Activated CD8-positive, alpha-beta memory T cell treated with anti-CD3 and anti-CD28 coated beads for 48 hours (primary cell): ENCODE data around the gene POU2AF3.
"Not testable (repeated sequence)": the region's sequence is repeated elsewhere in the genome, so short reads cannot be mapped to it uniquely, and the experiment has no call there.

Experiments
- DNase-seq, 3 experiments: peaks; one replicate each; pipeline ENCODE4 v3.0.0-alpha.2; 2020; ENCODE audit warnings: low read depth in 2 of 3, low spot score in 2 of 3

POU2AF3 gene

DNA sequence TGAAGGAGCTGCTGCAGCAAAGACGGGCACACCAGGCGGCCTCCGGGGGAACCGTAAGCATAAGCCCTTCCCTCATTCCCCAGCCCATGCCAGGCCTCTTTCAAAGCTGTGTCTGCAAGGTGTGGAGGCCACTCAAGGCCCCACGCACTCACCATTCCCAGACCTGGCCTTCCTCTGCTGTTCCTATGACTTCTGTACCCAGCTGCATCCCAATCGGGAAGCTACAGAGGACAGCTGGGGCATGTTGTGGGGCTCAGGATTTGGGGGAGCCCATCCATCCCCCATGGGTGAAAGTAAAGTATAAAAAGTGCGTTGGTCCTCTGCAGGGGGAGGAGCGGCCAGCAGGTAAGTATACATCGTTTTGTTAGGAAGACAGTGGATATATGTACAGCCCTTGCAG, 2.2 kb downstream of the POU2AF3 start:
- no peak for DNase-seq

DNA sequence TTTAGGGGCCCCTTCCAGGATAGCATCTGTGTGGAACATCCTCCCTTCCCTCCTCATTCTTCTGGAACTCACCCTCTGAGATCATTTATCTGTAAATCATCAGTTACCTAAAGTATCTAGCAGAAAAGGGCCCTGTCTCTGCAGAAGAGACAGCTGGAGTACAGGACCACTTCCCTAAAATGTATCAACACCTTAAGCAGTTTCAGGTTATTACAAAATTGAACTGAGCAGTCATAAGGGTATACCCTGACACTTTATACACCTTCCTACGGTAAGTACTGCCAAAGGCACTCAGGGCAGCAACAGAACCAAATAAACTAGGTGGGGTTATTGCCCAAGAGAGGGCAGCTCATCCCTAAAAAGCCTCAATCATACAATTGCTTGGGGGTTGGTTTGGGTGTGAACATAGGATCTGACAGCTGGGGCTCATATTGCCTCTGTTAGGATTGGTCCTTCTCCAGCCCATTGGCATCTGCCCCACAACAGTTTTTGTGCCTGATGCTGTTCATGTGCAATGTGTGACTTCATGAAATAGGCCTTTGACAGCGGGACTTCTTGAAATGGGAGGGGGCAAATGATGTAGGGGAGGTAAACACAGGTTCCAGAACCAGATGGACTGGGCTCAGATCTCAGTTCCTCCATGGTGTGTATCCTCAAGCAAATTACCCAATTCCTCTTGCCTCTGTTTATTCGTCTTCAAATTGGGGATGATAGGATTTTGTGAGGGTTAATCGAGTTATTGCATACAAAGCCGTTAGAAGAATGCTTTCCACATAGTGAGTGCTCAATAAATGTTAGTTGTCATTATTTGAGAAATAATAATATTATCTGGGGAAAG, 2.9 kb downstream of the POU2AF3 start:
- DNase-seq = no peak

DNA sequence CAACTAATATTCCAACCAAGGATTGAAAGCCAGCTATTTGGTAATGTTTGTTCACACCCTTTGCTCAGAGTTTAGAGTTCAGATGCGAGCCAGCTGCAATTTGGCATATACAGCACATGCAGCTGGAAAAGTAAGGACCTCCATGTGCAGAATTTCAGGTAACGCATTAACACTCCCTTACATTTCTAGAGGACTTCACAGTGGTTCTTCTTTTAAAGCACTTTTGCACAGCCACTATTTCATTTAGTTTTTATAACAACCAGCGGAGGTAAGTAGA, 3.4 kb downstream of the POU2AF3 start:
- DNase-seq = no peak

DNA sequence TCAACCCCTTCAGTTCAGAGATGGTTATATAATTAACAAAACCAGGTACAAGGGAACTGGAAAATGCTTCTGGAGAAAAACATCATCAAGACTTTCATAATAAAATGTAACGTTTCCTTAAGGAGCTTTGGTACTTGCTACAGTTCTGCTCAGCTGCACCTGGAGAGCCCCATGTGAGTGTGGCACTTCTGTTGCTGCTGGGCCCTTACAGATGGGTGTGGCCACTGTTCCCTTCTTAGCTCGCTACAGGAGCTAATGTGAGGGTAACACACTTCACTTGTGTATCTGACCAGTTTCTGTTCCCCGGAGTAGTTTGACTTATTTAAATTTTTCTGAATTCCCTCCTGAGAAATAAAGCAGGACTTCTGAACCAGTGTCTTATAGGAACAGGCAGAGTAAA, 4.0 kb downstream of the POU2AF3 start:
- DNase-seq = no peak

DNA sequence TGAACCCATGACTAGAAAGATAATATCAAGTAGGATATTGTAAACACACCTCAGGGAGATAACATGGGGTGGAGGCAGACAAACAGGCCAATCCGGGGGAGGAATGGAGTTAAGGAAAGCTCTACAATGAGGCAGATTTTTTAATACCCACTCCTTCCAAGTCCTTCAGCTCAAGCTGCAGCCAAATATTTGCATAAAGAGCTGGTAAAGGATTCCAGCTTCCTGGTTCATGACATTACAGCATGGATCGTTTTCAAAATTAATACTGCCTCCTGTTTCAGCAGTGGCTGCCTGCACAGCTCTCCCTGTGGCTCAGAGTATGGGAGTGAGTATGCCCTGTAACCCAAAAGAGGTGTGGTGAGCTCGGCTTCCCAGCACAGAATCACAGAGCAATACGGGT, 5.1 kb downstream of the POU2AF3 start:
- DNase-seq = no peak

DNA sequence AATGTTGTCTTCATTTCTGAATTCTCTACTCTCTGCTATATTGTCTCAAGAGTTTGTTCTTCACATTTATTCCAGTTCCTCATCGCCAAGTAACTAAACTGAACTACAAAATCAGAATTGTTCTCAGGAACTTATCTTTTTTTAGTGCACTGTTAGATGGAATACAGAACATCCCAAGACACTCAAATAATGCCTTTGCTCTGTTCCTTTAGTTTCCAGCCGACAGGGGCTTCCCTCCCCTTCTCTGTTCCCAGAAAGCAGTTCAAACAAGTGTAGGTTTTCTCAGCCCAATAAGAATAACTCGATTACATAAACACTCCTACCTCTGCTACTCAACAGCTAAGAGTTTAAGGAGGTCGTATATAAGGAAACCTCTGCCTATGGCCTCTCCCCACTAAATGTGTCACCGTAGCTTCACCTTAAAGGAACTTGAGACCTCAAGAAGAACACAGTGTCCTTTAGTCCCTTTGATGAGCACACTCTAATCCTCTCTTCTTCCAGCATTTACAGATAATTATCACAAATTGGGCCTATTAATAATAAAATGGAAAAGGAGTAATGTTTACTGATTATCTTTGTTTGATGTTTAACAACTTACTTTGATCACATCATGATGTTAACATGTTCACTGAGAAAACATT, 6.9 kb downstream of the POU2AF3 start:
- DNase-seq = no peak

DNA sequence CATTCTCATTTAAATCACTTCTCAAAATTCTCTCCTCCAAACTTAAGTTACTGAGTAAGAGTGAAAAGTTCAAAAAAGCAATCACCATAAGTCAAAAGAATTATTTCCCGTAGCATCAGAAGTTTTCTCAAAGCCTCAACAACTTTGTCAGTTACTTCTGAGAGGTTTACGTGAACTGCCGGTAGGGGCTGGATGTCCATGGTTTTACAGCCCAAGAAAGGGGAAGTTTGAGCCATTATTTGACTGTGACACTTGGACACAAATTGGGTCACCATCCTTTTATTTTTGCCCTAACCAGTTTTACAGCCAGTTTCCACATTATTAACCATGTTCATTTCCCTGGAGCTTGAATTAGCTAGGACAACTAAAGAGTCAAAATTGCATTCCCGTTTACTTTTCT, 7.5 kb downstream of the POU2AF3 start:
- DNase-seq = no peak

DNA sequence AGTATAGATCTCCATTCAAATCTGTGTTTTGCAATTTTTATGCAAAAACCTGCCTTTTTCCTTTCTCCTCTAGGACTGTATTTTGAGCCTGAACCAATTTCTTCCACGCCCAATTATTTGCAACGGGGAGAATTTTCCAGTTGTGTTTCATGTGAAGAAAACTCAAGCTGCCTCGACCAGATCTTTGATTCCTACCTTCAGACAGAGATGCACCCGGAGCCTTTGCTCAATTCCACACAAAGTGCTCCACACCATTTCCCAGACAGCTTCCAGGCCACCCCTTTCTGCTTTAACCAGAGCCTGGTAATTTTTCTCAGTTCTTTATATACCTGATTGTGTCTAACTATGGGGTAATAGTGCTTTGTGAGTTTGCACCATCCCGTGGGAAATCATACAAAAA, 8.0 kb downstream of the POU2AF3 start:
- no peak for DNase-seq

DNA sequence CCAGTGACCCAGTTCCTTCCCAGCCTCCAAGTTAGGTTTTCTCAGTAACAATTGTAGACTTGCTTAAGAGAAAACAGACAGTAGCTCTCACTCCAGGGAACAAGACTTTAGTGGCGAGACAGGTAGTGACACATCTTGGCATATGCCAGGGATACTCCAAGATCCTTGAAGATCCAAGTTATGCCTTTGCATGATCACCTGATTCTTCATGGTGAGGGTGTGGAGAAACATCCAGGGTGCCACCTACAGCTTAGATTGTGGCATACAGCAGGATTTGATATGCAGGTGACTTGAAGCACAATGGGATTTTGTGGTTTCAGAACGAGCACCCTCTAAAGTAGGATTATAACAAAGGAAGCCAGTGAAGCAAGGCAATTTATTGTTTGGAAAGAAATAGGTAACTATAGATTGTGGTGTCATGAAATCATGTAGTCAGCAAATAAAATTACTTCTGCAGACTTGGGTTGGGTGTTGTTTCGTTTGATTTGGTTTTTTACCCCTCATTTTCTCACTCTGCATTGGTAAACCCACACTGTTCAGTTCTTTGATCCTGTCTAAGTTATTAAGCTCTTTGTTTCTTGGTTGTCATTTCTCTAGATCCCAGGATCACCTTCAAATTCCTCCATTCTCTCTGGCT, 9.2 kb downstream of the POU2AF3 start:
- DNase-seq = no peak

DNA sequence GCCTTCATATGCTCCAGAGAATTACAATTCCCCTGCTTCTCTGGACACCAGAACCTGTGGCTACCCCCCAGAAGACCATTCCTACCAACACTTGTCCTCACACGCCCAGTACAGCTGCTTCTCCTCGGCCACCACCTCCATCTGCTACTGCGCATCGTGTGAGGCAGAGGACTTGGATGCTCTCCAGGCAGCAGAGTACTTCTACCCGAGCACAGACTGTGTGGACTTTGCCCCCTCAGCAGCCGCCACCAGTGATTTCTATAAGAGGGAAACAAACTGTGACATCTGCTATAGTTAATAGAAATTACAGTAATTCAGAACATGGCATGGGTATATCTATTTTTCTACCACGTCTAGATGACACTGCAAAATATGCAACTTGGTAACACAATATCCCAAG, 9.8 kb downstream of the POU2AF3 start:
- no peak for DNase-seq

DNA sequence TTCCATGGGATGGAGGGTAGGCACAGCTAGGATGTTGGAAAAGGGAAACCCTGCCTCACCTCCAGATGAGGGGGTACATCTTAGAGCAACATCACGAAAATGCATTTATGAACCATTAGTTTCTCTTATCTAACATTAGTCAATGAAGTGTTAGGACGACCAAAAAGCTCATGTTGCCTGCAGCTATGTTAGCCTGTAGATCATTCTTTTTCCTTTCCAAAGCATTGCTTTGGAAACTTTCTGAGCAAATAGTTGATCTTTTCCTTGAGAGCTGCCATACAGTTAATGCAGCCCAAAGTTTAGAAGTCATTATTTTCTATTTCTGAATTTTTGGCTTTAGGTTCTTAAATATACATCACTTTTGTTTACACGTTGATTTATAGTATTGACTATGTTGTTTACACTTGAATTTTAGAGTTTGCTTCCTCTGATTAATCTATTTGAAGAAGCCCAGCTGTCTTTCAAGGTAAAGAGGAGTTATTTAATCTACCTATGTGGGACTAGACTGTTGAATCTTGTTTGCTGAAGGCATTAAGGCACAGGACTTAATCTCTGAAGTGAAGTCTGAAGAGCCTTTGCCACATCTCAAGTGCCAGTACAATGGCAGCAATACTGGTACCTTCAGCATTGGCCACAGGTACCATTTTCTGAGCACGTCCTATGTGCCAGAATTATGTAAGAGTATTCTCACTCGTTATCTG, 11.0 kb downstream of the POU2AF3 start:
- DNase-seq = no peak

DNA sequence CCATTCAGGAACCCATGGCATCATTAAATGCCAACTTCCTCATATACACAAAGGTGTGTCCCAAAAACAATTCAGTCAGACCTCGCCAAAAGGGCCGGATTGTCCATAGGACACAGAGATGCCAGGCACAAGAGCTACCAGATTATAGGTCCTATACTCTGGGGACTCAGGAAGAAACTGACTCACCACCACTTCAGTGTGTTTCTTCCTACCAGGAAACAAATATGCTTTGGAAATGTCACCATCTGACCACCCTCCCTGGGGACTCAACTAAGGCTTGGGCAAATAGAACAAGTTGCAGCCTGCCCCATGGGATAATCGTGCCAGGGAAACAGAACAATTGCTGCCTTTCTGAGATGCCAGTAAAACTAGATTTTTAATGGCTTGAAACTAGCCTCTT, 11.7 kb downstream of the POU2AF3 start:
- DNase-seq = no peak

DNA sequence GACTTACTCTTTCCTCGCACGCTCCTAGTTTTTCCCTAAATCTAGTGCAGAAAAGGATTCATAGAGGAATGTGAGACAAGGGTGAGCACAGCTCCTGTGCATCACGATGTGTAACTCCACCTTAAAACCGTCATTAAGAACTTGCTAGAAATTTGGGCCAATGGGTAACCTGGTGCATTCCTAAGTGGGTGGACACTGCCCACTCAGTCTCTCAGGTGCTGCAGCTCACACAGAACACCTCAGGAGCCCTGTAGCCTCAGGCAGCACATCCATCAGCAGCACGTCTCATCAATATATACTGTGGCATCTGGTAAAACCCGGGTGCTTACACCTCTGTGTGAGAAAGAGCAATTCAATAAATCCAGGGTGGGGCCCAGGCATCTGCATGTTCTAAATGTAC, 12.4 kb downstream of the POU2AF3 start:
- DNase-seq = no peak

DNA sequence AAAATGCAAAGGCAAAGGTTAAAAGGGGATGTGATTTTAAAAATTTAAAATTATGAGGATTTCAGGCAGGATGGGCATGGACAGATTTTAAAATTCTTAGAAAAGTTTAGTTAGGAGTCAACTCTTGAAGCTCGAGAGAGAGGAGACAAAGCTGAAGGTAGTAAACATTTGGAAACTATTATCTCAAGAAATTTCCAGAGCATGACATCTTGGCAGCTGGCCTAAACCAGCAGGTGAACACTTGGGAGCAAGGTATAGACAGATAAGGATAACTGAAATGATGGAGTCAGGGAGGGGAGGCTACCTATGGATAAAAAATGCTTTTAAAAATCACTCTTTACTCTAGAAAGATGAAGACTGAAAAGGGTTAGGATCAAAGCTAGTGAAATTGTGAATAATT, 13.7 kb downstream of the POU2AF3 start:
- no peak for DNase-seq

DNA sequence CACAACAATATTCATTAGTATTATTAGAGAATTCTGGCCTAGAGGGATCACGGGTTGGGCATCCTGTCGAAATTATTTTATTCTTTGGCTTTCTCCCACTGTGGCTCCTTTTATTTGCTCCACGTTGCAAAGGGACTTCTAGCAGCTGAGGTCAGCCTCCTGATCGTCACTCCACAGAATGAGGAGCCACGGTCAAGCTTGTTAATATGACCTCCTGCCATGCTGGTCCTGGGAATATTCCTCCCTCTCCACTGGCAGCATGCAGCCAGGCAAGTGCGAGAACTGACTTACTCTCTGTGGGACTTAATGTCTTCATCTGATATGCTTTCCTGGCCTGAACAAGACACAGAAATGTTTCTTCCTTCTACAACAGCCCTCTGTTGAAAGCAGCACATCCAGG, 20.9 kb downstream of the POU2AF3 start:
- no peak for DNase-seq

DNA sequence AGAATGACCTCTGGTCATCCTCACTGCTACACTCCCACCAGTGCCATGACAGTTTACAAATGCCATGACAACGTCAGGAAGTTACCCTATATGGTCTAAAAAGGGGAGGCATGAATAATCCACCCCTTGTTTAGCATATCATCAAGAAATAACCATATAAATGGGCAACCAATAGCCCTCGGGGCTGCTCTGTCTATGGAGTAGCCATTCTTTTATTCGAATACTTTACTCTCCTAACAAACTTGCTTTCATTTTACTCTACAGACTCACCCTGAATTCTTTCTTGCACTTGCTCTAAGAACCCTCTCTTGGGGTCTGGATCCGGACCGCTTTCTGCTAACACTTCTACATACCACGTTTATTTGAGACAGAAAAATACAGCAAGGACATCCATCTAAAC, 21.9 kb downstream of the POU2AF3 start:
- not testable (repeated sequence) for DNase-seq

DNA sequence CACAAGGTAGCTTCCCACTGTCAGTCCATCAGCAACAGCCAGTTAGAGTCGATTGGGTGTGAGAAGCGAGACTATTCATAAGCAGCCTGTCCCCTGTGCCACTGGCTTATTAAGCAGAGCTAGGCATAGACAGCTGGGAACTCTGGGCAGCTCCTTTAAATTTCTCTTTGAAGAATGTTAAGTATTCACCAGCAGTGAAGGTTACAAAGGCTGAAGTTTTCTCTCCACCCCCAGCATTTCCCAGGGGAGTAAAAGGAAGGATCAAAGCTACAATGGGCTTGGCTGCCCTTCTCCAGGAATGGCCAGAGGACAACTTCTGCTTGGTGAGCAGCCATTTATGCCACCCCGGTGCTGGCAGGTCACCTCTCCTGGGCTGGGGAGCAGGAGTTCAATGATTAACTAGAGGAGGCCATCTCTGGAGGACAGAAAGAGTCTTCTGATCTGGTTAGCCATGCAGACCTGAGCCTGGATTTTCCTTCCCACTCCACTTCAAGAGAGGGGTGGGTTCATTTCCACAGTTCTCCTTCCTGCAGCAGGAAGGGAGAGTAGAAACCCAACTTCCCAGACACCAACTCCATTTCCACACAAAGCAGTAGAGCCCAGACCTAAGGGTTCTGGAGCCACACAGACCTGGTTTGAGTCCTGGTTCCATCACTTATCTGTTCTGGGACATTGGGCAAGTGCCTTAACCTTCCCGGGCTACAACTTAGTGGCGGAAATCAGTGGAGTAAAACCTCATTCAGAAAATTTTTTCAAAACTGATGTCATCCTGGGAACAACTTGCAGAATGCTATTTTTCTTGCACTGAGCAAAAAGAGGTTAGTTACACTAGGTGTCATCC, 22.6 kb downstream of the POU2AF3 start:
- no peak for DNase-seq

DNA sequence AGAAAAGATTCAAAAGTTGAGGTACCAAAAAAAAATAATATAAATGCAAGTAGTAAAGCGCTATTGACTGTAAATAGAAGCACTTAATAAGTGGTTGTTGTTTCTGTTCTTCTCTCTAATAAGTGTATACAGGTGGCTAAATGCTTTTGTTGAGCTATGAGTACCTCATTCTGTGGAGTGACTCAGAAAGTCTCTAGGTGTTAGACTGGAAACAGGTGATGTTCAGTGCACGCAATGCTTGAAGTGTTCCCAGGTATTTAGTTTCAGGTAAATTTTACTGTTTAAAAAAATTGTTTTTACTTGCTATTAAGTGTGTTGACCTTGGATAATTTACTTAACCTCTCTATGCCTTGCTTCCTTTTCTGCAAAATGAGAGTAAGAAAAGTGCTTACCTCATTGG, 24.2 kb downstream of the POU2AF3 start:
- no peak for DNase-seq

DNA sequence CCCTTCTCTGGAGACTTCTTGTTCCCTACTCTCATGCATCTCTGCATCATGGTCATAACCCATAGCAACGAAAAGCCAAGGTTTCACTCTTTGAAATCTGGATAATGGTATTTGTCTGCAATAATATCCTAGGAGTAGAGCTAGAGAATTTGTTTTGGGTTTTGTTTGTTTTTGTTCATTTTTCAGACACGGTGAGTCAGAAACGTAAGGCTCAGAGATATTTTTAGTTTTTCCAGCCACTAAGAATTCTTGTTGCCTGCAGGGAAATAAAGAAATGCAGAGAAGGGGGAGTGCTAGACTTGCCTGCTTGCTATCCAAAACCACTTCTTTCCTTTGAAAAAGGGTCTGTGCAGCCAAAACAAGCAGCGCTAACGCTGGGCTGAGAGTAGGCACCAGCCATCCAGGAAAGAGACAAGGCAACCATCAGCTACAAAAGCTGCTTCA, 26.0 kb downstream of the POU2AF3 start:
- no peak for DNase-seq

DNA sequence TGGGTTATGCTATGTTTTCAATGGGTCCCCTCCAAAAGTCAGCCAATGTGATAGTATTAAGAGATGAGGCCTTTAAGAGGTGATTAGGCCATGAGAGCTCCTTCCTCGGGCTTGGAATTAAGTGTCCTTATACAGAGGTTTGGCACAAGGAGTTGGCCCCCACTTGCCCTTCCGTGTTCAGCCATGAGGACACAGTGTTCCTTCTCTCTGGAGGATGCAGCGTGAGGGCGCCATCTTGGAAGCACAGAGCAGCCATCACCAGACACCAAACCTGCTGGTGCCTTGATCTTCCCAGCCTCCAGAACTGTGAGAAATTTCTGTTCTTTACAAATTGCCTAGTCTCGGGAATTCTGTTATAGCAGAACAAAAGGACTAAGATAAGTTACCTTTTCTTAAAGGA, 26.9 kb downstream of the POU2AF3 start:
- no peak for DNase-seq

DNA sequence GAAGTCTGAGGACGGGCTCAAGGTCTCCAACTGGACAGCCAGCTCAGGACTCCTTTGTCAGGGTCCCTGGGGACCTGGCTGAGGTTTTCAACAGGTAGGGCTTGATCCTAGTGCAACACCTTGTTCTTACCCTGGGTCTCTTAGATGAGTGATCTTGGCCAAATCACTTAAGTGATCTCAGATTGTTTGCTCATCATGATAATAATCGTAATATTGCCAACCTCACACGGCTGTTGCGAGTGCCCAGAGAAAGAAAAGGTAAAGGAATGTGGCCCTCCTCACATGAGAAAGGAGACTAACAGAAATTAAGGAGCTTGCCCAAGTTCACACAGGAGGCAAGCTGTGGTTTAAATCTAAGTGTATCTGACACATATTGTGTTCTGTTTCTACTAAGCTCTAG, 28.5 kb downstream of the POU2AF3 start:
- no peak for DNase-seq
